ENCODE data around the gene PLAGL2.
"Not testable (repeated sequence)": the region's sequence is repeated elsewhere in the genome, so short reads cannot be mapped to it uniquely, and the experiment has no call there.

DNA sequence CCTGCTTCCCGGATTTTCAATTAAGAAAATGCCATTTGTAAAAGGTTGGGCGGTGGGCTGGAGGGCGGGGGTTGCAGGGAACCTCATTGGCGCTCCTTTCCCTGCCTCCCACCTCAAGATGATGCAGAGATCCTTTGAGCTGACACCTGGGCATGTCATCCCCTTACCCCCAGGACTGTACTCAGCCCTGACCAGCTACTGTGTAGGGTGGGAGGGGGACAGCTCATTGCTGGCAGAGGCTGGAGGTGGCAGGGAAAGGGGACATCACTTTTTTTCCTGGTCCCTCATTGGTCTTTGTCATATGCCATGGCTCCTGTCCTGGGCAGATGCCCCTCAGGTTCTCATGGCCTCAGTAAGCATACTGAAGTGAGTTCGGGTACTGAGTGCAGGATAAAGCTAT, 14.2 kb downstream of the PLAGL2 start:
- TF ChIP-seq CTCF (IDR thresholded peaks at IDR 0.05; ENCODE audit: low read depth, low read length, poor library complexity, severe bottlenecking); EZH2phosphoT487 (IDR thresholded peaks at IDR 0.05; ENCODE audit: borderline replicate concordance, low read length): not testable (repeated sequence)

All from DOHH2 (cell line).